Mammary epithelial cell (primary cell): ENCODE data around the gene LACTBL1.

Experiments
- EZH2 ChIP-seq: IDR thresholded peaks from 2 replicates; pipeline ENCODE4 v1.6.1; 2012; ENCODE audit warnings: low read length, inconsistent platforms, borderline replicate concordance
- TF ChIP-seq, protein P1 (sequence below), 2 donors: IDR thresholded peaks in 1 of 2; conservative IDR thresholded peaks in 1 of 2; 2 replicates each; pipeline ENCODE4 v1.5.1; 2011 to 2012; ENCODE audit warnings: inconsistent platforms in 2 of 2, low read length in 2 of 2, mild to moderate bottlenecking in 2 of 2, control low read depth in 1 of 2, low read depth in 1 of 2; ENCODE audit not compliant: insufficient read depth in 1 of 2; ENCODE audit errors: extremely low read depth in 1 of 2

DNA sequence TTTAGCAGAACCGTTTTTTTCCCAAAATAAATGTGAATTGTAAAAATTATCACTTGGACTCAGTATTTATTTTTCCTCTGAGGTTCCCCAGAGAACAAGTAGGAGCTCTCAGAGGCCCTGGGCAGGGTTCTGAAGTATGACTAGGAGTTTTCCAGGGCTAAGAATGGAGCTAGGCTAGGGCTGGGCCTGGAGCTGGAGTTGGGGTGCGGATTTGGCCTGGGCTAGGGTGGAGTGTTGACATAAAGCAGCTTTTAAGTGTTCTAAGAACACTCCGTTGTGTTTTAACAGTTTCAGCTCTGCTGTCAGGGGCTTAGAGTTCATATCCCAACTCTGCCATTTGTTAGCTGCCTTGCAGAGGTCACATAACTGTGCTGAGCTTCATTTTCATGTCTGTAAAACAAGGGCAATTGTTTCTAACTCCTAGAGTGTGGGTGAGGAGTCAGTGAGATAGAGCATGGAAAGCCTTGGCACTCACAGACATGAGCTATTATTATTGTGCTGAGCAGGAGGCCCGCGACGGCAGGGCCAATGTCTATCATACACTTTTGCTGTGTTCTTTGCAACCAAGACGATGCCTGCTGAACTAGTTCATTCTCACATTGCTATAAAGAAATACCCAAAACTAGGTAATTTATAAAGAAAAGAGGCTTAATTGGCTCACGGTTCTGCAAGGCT lies 51.1 kb downstream of the LACTBL1 start:
- TF ChIP-seq, protein P1, sequence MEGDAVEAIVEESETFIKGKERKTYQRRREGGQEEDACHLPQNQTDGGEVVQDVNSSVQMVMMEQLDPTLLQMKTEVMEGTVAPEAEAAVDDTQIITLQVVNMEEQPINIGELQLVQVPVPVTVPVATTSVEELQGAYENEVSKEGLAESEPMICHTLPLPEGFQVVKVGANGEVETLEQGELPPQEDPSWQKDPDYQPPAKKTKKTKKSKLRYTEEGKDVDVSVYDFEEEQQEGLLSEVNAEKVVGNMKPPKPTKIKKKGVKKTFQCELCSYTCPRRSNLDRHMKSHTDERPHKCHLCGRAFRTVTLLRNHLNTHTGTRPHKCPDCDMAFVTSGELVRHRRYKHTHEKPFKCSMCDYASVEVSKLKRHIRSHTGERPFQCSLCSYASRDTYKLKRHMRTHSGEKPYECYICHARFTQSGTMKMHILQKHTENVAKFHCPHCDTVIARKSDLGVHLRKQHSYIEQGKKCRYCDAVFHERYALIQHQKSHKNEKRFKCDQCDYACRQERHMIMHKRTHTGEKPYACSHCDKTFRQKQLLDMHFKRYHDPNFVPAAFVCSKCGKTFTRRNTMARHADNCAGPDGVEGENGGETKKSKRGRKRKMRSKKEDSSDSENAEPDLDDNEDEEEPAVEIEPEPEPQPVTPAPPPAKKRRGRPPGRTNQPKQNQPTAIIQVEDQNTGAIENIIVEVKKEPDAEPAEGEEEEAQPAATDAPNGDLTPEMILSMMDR (conservative IDR thresholded peaks at IDR 0.05 in 1 of 2, IDR thresholded peaks at IDR 0.05 in 1 of 2; ENCODE audit: extremely low read depth in 1 of 2, insufficient read depth in 1 of 2, low read depth in 1 of 2, low read length in 2 of 2): no peak
- no peak for TF ChIP-seq EZH2
